Activated CD8-positive, alpha-beta memory T cell treated with anti-CD3 and anti-CD28 coated beads for 36 hours (primary cell): ENCODE results near the gene GPR157. TPM values are rescaled to one million over a fixed set of nuclear protein-coding genes. Genes with fewer than 3 reads are reported as not detected.
"Not testable (repeated sequence)": the region's sequence is repeated elsewhere in the genome, so short reads cannot be mapped to it uniquely, and the experiment has no call there.

Experiments
- CTCF ChIA-PET: fragments of 350-600 bp; sonication (Branson Sonifier 250); formaldehyde crosslinking; loops from one replicate; lab custom pipeline; 2021; ENCODE audit warnings: antibody characterized with exemption; lab: Charles Lee
- POLR2A ChIA-PET: fragments of 350-600 bp; sonication (Branson Sonifier 250); formaldehyde crosslinking; loops from one replicate; lab custom pipeline; 2021; ENCODE audit warnings: antibody characterized with exemption; lab: Charles Lee
- total RNA-seq, 2 experiments: library from RNA; stranded (reverse); gene quantifications; one replicate each; pipeline ENCODE4 v1.2.3, GENCODE V29; 2021

The GPR157 gene
- total RNA-seq, 2 experiments from 2014 or later, result 1.9 to 3.2 TPM

GRCh38 chr1:9125847-9126246 is 3.1 kb downstream of the GPR157 start:
- CTCF ChIA-PET, result interaction anchor here (0.7 to 1.3 kb wide), 3 partner anchors 15 to 121 kb away, joined by 3 to 4 read pairs (median 3); no protein-coding TSS in a partner anchor
- POLR2A ChIA-PET, result not testable (repeated sequence)

DNA sequence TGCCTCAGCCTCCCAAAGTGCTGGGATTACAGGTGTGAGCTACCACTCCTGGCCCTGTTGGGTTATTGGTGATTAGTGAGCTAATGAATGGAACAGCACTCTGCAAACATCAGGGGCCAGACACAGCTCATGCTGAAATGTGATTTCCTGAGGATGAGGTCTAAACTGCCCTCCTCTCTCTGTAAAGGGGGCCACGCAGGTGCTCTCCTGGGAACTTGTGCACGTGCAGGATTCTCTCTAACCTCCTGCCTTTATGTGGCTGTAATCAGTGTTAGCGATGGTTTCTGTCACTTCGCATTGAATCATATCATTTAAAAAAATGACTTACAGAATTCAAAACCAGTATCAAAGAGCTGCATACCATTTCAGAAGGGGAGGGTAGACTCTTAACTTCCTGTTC is 3.6 kb downstream of the GPR157 start:
- ChIA-PET CTCF (interaction anchor here (0.7 to 1.3 kb wide), 3 partner anchors 15 to 120 kb away, joined by 3 to 4 read pairs (median 3); no protein-coding TSS in a partner anchor), POLR2A (no interaction called here)

GRCh38 chr1:9124389-9124788 is 4.5 kb downstream of the GPR157 start:
- POLR2A ChIA-PET, CTCF ChIA-PET: not testable (repeated sequence)

- POLR2A ChIA-PET, CTCF ChIA-PET: not testable (repeated sequence)
These were observed 5.2 kb downstream of the GPR157 start for GRCh38 chr1:9123665-9124064.

GRCh38 chr1:9121496-9122409 is 7.1 kb downstream of the GPR157 start:
- ChIA-PET POLR2A (no interaction called here), CTCF (no interaction called here)

DNA sequence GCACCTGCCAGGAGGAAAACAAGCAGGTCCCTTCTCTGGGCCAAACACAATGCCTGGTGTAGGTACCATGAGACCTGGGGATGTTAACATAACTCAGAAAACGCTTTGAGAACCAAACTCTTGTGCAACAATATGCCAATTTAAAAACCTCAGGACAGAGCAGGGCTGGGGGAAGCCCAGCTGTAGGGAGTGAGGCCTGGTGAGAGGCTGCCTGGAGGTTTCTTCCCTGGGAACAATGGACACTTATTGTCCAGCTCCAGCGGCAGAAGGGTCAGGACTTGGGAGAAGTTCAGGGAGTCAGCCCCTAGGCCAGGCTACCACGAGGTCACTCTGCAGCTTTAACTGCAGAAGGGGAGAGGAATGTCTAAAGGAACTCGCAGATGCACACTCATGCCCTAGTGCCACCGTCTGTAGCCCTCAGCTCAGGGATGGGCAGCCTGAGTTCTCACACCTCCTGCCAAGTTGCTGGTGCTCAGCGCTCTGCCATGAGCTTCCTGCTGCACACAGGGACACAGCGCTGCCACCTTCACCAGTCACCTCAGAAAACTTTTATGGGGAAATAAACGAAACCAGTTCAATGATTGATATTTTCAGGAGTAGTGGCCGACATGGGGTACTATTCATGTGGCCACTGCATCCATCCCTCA is 8.5 kb downstream of the GPR157 start:
- ChIA-PET POLR2A (no interaction called here), CTCF (interaction anchor here (0.5 kb wide), 1 partner anchor 147 kb away, joined by 3 read pairs; no protein-coding TSS in a partner anchor)

DNA sequence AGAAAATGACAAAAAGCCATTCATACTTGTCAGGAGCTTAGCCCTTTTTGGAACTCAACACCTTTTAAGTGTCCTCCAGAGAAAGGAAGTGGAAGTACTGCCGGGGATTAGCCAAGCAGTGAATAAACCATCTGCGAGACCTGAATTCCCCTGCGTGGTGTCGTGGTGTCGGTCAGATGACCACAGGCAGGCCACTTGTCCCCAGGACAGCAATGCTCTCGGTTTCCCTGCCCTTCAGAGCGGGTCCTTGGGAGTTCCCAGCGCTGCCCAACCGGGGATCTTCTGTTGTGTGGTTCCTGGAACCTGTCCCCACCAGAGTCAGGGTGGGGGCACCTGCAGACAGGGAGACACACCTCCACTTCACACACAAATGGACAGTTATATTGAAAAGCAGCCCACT is 9.2 kb downstream of the GPR157 start:
- ChIA-PET POLR2A (no interaction called here), CTCF (interaction anchor here (0.5 kb wide), 1 partner anchor 146 kb away, joined by 3 read pairs; no protein-coding TSS in a partner anchor)

GRCh38 chr1:9118186-9118585 is 10.7 kb downstream of the GPR157 start:
- CTCF ChIA-PET, result no interaction called here
- POLR2A ChIA-PET, result no interaction called here

DNA sequence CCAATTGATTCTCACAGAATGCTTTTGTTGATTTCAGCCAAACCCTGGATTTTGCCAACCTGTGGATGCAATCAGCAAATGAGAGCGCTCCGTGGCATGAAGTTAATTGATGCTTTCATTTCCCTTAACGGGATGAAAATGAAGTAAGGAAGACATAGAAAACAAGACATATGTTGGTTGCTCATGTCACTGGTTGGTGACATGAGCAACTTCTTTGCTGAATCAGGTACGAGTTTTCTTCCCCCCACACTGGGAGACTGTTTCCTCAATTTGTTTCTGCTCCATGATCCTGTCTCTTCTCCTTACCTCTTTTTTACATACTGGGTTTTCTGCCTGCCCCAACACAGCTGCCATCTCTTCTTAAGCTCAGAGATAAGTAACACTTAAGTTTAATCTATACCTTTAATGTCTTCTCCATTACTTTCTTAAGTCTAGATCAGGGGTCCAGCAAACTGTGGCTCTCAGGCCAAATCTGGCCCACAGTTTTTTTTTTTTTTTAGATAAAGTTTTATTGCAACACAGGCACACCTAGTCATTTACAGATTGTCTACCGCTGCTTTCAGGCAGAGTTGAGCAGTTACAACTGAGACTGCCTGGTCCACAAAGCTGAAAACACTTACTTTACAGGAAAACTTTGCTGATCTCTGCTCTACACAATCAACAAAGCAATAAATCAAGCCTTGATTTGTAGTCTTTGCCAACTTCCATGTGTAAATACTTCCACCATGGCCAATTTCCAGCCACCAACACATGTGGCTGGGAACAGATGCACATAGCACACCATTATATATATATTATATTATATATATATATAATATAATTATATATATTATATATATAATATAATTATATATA is 13.3 kb downstream of the GPR157 start:
- ChIA-PET POLR2A (interaction anchor here (0.7 kb wide), 1 partner anchor 137 kb away, joined by 5 read pairs; no protein-coding TSS in a partner anchor), CTCF (interaction anchor here (0.7 kb wide), 3 partner anchors 80 to 949 kb away, joined by 3 read pairs; no protein-coding TSS in a partner anchor)

GRCh38 chr1:9112961-9113880 is 15.7 kb downstream of the GPR157 start:
- CTCF ChIA-PET, result interaction anchor here (0.7 kb wide), 2 partner anchors 13 to 179 kb away, joined by 3 read pairs; no protein-coding TSS in a partner anchor
- POLR2A ChIA-PET, result interaction anchor here (0.6 kb wide), 1 partner anchor 13 kb away, joined by 3 read pairs; no protein-coding TSS in a partner anchor

GRCh38 chr1:9111957-9112356 is 16.9 kb downstream of the GPR157 start:
- POLR2A ChIA-PET, result no interaction called here
- CTCF ChIA-PET, result interaction anchor here (0.5 to 2.1 kb wide), 6 partner anchors 18 to 206 kb away, joined by 3 to 12 read pairs (median 5); partner anchors contain the start of gene GPR157

DNA sequence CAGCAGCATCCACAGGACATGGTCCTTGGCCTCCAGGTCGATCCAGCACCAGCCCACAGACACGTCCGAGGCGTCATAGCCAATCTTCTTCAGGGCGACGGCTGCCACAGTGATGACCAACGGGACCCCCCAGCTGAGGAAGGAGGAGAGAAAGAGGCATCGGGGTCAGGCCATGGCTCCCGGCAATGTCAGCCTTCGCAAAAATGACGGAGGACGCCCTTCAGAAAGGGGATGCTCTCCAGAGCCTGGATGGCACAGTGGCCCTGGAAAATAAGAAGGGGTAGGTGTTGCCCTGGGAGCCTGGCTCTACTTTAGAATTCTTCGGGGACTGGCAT is 17.6 kb downstream of the GPR157 start:
- ChIA-PET POLR2A (no interaction called here), CTCF (interaction anchor here (0.9 to 2.1 kb wide), 13 partner anchors 14 to 344 kb away, joined by 3 to 12 read pairs (median 4); partner anchors contain the start of gene GPR157)

DNA sequence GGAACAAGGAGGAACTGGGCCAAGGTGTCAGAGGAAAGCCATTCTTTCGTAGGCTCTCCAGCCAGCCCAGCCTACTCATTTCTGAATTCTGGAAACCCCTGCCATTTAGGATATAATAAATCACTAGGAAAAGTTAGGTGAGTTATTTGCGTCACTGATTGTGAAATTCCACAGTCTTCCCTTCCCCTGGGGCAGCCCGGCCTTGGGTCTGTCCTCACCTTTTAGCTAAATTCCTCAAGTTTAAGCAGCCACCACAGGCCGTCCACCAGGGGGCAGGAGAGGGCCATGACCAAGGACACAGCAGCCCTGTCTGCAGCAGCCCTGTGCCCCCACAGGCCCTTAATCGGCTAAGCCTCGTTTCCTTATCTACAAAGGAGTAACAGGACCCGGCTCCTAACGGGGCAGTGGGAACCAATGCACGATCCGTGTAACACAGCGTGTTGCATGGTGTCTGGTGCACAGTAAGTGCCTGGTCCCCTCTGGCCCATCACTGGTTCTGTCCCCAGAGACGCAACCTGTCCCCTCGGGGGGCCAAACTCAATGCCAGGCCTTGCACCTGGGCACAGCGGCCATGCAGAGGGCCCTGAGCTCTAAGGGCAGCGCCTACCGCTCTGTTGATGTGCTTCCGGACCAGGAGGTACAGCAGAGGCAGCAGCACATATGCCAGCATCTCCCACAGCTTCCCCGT is 18.1 kb downstream of the GPR157 start:
- ChIA-PET POLR2A (no interaction called here), CTCF (interaction anchor here (0.6 to 2.1 kb wide), 19 partner anchors 9 to 344 kb away, joined by 3 to 12 read pairs (median 3); partner anchors contain the start of gene GPR157)

DNA sequence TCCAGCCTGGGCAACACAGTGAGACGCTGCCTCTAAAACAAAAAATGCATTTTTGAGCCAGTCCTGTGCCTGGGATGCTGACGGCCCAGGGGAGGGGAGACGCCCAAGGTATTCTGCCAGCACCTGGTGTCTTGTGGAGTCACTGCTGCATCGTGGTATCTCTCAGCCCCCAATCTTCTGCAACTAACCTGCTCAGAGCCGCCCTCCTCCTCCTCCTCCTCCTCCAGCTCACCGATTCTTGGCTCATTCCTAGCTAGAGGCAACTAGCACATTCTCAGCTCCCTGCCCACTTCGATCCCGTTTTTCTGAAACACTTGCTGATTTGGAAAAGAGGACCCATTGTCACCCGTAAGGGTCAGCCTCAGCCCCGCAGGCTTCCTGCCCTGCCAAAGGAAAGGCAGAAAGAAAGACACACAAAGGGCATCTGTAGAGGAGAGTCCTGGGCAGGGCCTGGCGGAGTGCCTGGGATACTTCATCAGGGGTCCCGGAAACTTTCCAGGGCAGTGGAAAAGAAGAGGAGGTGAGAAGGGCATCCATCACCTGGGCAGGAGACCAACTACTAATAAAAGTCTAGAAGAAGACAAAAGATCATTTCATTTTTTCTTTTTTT is 20.7 kb downstream of the GPR157 start:
- POLR2A ChIA-PET, result no interaction called here

DNA sequence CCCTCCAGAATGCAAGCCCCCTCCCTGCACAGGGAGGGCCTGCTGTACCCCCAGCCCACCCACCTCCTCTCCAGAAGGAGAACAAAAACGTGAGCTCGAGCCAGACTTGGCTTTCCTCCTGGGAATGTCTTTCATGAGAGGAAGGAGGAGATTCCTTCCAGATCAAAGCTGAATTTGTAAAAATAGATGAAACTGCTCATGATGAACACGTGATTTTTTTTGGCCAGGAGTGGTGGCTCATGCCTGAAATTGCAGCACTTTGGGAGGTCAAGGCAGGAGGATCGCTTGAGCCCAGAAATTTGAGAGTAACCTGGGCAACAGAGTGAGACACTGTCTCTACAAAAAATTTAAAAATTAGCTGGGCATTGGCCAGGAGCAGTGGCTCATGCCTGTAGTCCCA is 21.8 kb downstream of the GPR157 start:
- ChIA-PET CTCF (interaction anchor here (0.6 to 1.3 kb wide), 2 partner anchors 35 to 40 kb away, joined by 3 to 6 read pairs; no protein-coding TSS in a partner anchor), POLR2A (no interaction called here)

More for the DNA sequence above, 20.7 kb downstream of the GPR157 start:
- CTCF ChIA-PET, result interaction anchor here (0.6 to 1.3 kb wide), 3 partner anchors 25 to 39 kb away, joined by 3 to 6 read pairs (median 4); no protein-coding TSS in a partner anchor

GRCh38 chr1:9106286-9106685 is 22.6 kb downstream of the GPR157 start:
- ChIA-PET POLR2A (no interaction called here), CTCF (interaction anchor here (1.1 to 1.3 kb wide), 2 partner anchors 36 to 188 kb away, joined by 3 to 4 read pairs; no protein-coding TSS in a partner anchor)
